ENCODE data around the gene UNC93B1. TPM values are rescaled to one million over a fixed set of nuclear protein-coding genes. Genes with fewer than 3 reads are reported as not detected.
A peak's percentile ranks its signal among the peaks of the same experiment; 100 is the strongest.
"Not testable (repeated sequence)": the region's sequence is repeated elsewhere in the genome, so short reads cannot be mapped to it uniquely, and the experiment has no call there.

UNC93B1 gene
- total RNA-seq, 1 donor from 2014 or later = 59.3 TPM

GRCh38 chr11:68009391-68010089 is 5.6 kb upstream of the UNC93B1 start:
- peak; percentile 74 for DNase-seq (ENCODE audit: low read depth)

GRCh38 chr11:68008381-68009337 is 4.8 kb upstream of the UNC93B1 start:
- no peak for DNase-seq (ENCODE audit: low read depth)

- DNase-seq (ENCODE audit: low read depth) = no peak
Measured at GRCh38 chr11:68007498-68008380, 3.8 kb upstream of the UNC93B1 start.

GRCh38 chr11:68006606-68007166 is 2.8 kb upstream of the UNC93B1 start:
- DNase-seq (ENCODE audit: low read depth) = no peak

- no peak for DNase-seq (ENCODE audit: low read depth)
Measured at GRCh38 chr11:68004551-68005335, 846 bp upstream of the UNC93B1 start.

GRCh38 chr11:68002938-68003845 is 705 bp downstream of the UNC93B1 start:
- no peak for DNase-seq (ENCODE audit: low read depth)

GRCh38 chr11:68002575-68002937 is 1.3 kb downstream of the UNC93B1 start:
- DNase-seq (ENCODE audit: low read depth) = no peak

- DNase-seq (ENCODE audit: low read depth) = no peak
Measured at GRCh38 chr11:67999704-68000103, 4.2 kb downstream of the UNC93B1 start.

GRCh38 chr11:67999201-67999629 is 4.7 kb downstream of the UNC93B1 start:
- no peak for DNase-seq (ENCODE audit: low read depth)

GRCh38 chr11:67998150-67999045 is 5.5 kb downstream of the UNC93B1 start:
- DNase-seq (ENCODE audit: low read depth) = no peak

GRCh38 chr11:67997475-67997921 is 6.4 kb downstream of the UNC93B1 start:
- no peak for DNase-seq (ENCODE audit: low read depth)

- DNase-seq (ENCODE audit: low read depth) = no peak
Measured at GRCh38 chr11:67996622-67997474, 7.0 kb downstream of the UNC93B1 start.

- DNase-seq (ENCODE audit: low read depth) = no peak
Measured at GRCh38 chr11:67996051-67996450, 7.8 kb downstream of the UNC93B1 start.

- DNase-seq (ENCODE audit: low read depth) = not testable (repeated sequence)
Measured at GRCh38 chr11:67995579-67995978, 8.3 kb downstream of the UNC93B1 start.

GRCh38 chr11:67995129-67995528 is 8.8 kb downstream of the UNC93B1 start:
- DNase-seq (ENCODE audit: low read depth) = not testable (repeated sequence)

GRCh38 chr11:67994387-67994786 is 9.5 kb downstream of the UNC93B1 start:
- DNase-seq (ENCODE audit: low read depth) = not testable (repeated sequence)

GRCh38 chr11:67993821-67994220 is 10.1 kb downstream of the UNC93B1 start:
- DNase-seq (ENCODE audit: low read depth) = not testable (repeated sequence)

All from renal cortical epithelial cell (primary cell).